ENCODE data around the gene WSCD1.

DNA sequence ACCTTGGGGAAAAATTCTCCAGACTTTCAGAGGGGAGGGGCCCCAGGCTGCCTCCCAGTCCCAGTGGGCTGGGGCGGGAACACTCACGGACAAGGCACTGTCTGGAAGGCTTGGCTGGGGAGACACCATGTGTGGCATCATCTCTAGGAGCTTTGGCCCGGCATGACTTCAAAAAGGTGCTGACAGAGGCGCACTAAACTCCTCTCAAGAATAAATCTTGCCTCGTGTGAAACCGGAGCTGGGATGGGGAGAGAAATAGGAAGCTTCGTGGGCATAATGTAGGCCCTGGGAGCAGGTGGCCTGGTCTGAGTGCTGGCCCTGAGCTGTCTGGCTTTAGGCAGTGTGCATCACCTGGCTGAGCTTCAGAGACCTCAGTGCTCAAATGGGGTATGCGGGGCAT is 5.7 kb downstream of the WSCD1 start:
- TF ChIP-seq CTCF (IDR thresholded peaks at IDR 0.05) (no peak), POLR2A (IDR thresholded peaks at IDR 0.05) (no peak)
